ENCODE measurements around the gene CHRFAM7A. TPM values are rescaled to one million over a fixed set of nuclear protein-coding genes. Genes with fewer than 3 reads are reported as not detected.

CHRFAM7A gene
- total and polyA plus RNA-seq, 2 of the 8 experiments (the other 6 are each of a cell fraction or from before 2014, with no cell fraction given) = 3.1 to 3.3 TPM

Small RNAs within 50 kb of the gene (small RNA-seq; reads per million reads assigned to genes)
- gene AC019322.2 (ENCODE audit: insufficient read depth) (not detected), gene RF00019 (ENCODE audit: insufficient read depth) (not detected), gene RF00096 (ENCODE audit: insufficient read depth) (not detected), gene RN7SL196P (ENCODE audit: insufficient read depth) (not detected)

Other genes with a start within 250 kb of the CHRFAM7A start
- gene GOLGA8R, start 20.7 kb upstream of the CHRFAM7A start, total RNA-seq (2021; fragmentation: NEBNext Ultra II Directional; extraction: Animal tissue kit (Norgen Biotek cat#: 25700)) = 0.10 and 0.34 TPM in 2 replicates
- 0.03 TPM in 1 of 2 replicates, not detected in the other for gene GOLGA8R, start 20.7 kb upstream of the CHRFAM7A start, polyA plus RNA-seq (2011; rRNA removed)
- not detected in 2 replicates for gene GOLGA8Q, start 158.5 kb upstream of the CHRFAM7A start, total RNA-seq (2021; fragmentation: NEBNext Ultra II Directional; extraction: Animal tissue kit (Norgen Biotek cat#: 25700))
- not detected in 2 replicates for gene GOLGA8Q, start 158.5 kb upstream of the CHRFAM7A start, polyA plus RNA-seq (2011; rRNA removed)
- 0.71 and 1.4 TPM in 2 replicates for gene GOLGA8H, start 210.5 kb upstream of the CHRFAM7A start, total RNA-seq (2021; fragmentation: NEBNext Ultra II Directional; extraction: Animal tissue kit (Norgen Biotek cat#: 25700))
- 0.26 and 0.49 TPM in 2 replicates for gene GOLGA8H, start 210.5 kb upstream of the CHRFAM7A start, polyA plus RNA-seq (2011; rRNA removed)